Hair follicular keratinocyte (primary cell): ENCODE data around the gene CACNA1H. TPM values are rescaled to one million over a fixed set of nuclear protein-coding genes. Genes with fewer than 3 reads are reported as not detected.

ENCODE experiments used
- total RNA-seq: library from RNA; depleted of rRNA; stranded (reverse); fragments of >200 nt; gene quantifications from 2 replicates; pipeline ENCODE4 v1.2.3, GENCODE V29; 2015

The CACNA1H gene
- total RNA-seq = under 0.01 TPM in 1 of 2 replicates, not detected in the other

DNA sequence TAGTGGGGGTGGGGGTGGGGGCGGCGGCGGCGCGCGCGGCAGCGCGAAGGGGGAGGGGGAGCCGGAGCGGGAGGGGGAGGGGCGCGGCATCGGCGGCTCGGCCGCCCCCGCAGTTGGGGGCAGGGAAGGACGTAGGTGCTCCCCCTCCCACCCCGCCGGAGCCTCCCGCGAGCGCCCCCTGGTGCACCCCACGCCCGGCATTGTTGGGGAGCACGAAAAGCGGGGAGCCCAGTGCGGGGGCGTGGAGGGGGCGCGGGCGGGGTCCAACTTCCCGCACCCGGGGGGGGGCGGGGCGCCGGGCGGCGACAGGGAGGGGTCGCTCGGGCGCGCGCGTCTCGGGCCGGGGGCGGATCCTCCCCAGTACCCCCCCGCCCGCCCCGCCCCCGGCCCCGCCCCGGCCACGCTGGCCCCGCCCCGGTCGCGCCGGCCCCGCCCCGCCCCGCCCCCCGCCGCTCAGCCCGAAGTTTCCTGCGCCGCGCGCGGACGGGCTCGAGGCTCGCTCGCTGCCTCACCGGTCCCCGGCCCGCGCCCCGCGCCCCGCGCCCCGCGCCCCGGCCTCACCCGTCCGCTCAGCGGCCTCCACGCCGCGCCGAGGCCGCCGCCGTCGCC is at the start of gene CACNA1H:
Gene CACNA1H, plus strand, starts transcription at position 456 of the 609 bp plus-strand sequence. CDS start 632 bp downstream, outside the sequence.

DNA sequence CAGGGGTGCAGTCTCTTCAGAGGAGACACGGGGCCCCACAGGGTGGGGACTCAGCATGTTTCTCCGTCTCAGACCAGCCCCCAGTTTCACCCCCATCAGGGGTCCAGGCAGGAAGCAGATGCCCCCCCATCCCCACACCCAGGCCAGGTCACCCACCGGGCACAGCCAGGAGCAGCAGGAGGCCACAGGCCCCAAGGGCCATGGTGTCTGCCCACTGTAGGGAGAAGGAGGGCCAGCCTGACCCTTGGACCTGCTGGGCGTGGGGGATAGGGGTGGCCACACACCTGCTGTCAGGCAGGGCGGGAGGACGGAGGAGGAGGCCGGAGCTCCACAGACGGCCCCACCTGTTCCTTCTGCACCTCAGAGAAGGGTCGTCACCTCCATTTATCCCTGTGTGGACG is 72.1 kb downstream of the CACNA1H start, which contains the start of gene TPSG1:
Gene TPSG1, minus strand, starts transcription at position 218 of the 401 bp plus-strand sequence. Its CDS starts 16 bp downstream, at position 202.

DNA sequence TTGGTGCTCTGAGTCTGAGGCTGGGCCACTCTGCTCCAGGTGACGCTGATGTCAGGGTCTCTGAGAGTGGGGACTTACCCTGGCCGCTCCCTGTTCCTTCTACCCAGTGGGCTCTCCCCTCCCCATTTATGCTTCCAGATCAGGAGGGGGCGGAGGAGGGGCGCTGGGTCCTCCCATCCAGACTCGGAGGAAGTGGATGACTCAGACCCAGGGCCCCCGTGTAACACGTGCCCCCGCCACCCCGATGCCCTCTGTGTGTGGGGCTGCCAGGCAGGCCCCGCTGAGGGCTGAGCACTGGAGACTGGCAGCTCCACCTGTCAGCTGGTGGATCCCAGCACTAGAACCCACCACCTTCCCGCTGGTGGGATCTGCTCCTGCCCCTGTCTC is 77.2 kb downstream of the CACNA1H start, which contains the start of gene TPSB2:
Gene TPSB2, minus strand, starts transcription at position 101 of the 387 bp plus-strand sequence. CDS start 233 bp downstream, outside the sequence.

DNA sequence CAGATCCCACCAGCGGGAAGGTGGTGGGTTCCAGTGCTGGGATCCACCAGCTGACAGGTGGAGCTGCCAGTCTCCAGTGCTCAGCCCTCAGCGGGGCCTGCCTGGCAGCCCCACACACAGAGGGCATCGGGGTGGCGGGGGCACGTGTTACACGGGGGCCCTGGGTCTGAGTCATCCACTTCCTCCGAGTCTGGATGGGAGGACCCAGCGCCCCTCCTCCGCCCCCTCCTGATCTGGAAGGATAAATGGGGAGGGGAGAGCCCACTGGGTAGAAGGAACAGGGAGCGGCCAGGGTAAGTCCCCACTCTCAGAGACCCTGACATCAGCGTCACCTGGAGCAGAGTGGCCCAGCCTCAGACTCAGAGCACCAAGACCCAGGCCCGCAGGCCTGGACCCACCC is 87.5 kb downstream of the CACNA1H start, which contains the start of gene TPSAB1:
Gene TPSAB1, plus strand, starts transcription at position 270 of the 400 bp plus-strand sequence. CDS start 234 bp downstream, outside the sequence.

DNA sequence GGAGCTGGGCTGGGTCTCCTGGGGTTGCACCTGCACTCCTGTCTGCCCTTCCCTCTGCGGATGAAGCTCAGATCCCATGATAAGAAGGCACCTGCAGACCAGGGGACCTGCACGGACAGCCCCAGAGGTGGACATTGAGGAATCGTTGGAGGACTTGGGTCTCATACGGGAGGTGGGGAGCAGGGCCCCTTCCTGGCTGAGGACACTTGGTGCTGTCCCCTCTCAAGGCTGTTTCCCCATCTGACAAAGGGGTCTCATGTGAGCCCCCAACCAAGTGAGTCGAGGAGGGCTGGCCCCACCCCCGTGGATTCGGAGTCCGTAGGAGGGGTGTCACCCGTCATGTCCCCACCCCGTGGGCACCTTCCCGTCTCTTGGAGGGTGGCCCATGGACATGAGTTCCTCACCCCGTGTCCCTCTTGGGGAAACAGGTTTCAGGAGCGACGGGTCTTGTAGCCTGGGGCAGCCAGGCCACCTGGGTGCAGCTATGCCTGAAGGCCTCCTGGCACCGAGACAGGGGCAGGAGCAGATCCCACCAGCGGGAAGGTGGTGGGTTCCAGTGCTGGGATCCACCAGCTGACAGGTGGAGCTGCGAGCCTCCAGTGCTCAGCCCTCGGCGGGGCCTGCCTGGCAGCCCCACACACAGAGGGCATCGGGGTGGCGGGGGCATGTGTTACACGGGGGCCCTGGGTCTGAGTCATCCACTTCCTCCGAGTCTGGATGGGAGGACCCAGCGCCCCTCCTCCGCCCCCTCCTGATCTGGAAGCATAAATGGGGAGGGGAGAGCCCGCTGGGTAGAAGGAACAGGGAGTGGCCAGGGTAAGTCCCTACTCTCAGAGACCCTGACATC is 102.6 kb downstream of the CACNA1H start, which contains the start of gene TPSD1:
Gene TPSD1, plus strand, starts transcription at position 794 of the 847 bp plus-strand sequence. CDS start 212 bp downstream, outside the sequence.

Other genes starting within 250 kb of the CACNA1H start
- gene LMF1, start 182.1 kb upstream of the CACNA1H start, total RNA-seq = 12.9 and 26.4 TPM in 2 replicates
- not detected in 2 replicates for gene SOX8, start 171.3 kb upstream of the CACNA1H start, total RNA-seq
- not detected in 2 replicates for gene SSTR5, start 80.4 kb upstream of the CACNA1H start, total RNA-seq
- not detected in 2 replicates for gene C1QTNF8, start 56.9 kb upstream of the CACNA1H start, total RNA-seq
- gene TPSG1, start 72.2 kb downstream of the CACNA1H start, total RNA-seq = not detected in 2 replicates
- gene TPSB2, start 77.1 kb downstream of the CACNA1H start, total RNA-seq = not detected in 2 replicates
- gene TPSAB1, start 87.6 kb downstream of the CACNA1H start, total RNA-seq = not detected in 2 replicates
- not detected in 2 replicates for gene TPSD1, start 103.0 kb downstream of the CACNA1H start, total RNA-seq
- 46.2 and 58.3 TPM in 2 replicates for gene UBE2I, start 156.5 kb downstream of the CACNA1H start, total RNA-seq
- gene BAIAP3, start 180.5 kb downstream of the CACNA1H start, total RNA-seq = under 0.01 and 0.08 TPM in 2 replicates
- gene TSR3, start 198.8 kb downstream of the CACNA1H start, total RNA-seq = 116 and 179 TPM in 2 replicates
- gene GNPTG, start 198.8 kb downstream of the CACNA1H start, total RNA-seq = 24.6 and 33.1 TPM in 2 replicates